Measurements from ENCODE around the gene WWC2.

The WWC2 gene

DNA sequence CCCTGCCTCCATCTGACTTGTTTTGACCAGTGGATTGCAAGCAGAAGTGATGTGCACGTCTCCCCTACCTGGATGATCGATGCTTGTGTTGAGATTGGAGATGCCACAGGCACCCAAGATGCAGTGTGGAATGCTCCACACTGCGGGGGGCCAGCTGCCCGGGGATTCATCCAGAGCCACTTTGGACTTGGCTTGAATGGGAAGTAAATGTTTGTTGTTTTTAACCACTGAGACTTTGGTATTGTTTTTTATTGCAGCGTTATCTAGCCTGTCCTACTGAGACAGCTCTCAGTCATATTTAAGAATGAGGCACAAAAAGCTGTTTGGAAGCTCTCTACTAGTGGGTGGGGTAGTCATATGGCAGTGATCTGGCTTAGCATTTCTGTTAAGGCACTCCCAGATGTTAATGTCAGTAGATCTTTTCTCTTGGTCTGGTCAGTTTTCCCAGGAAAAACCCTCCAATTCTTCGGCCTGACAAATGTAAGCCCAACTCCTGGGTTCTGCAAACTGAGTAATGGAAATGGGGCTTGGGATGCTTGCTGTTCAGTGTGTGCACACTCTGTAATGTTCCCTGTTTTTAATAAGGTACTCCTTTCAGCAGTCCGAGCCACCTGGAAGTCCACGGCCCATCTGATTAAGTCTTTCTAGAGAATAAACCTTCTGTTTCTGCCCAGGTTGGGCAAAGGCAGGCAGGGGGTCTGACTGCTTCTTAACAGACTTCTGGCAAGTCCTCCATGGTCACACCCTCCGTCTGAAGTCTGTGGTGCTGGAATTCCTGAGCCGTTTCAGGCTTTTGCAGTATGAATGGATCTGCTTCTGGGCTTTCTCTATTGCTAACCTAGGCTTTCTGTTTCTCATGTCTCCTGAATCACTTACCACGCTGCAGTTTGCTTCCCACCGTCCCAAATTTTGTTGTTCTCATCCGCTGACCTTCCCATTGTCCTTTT lies 74.8 kb downstream of the WWC2 start (continued):
- TF ChIP-seq ZNF404 (tag by site-specific recombination; IDR thresholded peaks at IDR 0.05) (no peak), ZNF600 (tag by site-specific recombination; IDR thresholded peaks at IDR 0.05) (0 out of 2 replicates have a peak, but pooled peaks have one; percentile 48), ZNF501 (tag by site-specific recombination; IDR thresholded peaks at IDR 0.05) (no peak), ZNF146 (tag by site-specific recombination; IDR thresholded peaks at IDR 0.05) (no peak), ZNF211 (tag by site-specific recombination; IDR thresholded peaks at IDR 0.05; ENCODE audit: low read depth) (no peak), ZNF785 (tag by site-specific recombination; IDR thresholded peaks at IDR 0.05) (no peak), ZFP37 (tag by site-specific recombination; IDR thresholded peaks at IDR 0.05) (no peak), ZNF571 (tag by site-specific recombination; IDR thresholded peaks at IDR 0.05) (no peak), SP3 (tag by site-specific recombination; IDR thresholded peaks at IDR 0.05) (no peak), ZNF391 (tag by site-specific recombination; IDR thresholded peaks at IDR 0.05; ENCODE audit: borderline replicate concordance, low read depth) (no peak), GLIS2 (tag by site-specific recombination; IDR thresholded peaks at IDR 0.05) (no peak), WT1 (tag by site-specific recombination; IDR thresholded peaks at IDR 0.05) (no peak), RBAK (tag by site-specific recombination; IDR thresholded peaks at IDR 0.05) (no peak), ZNF664 (tag by site-specific recombination; IDR thresholded peaks at IDR 0.05) (no peak), ZNF239 (tag by site-specific recombination; IDR thresholded peaks at IDR 0.05) (no peak), ZNF48 (tag by site-specific recombination; IDR thresholded peaks at IDR 0.05) (no peak), ZBTB17 (tag by site-specific recombination; IDR thresholded peaks at IDR 0.05) (peak; percentile 80; the same call in 1 of the 2 replicates), ZNF529 (tag by site-specific recombination; IDR thresholded peaks at IDR 0.05; ENCODE audit: insufficient replicate concordance) (no peak), ZNF133 (tag by site-specific recombination; IDR thresholded peaks at IDR 0.05) (no peak)
- TF ChIP-seq, protein P1, sequence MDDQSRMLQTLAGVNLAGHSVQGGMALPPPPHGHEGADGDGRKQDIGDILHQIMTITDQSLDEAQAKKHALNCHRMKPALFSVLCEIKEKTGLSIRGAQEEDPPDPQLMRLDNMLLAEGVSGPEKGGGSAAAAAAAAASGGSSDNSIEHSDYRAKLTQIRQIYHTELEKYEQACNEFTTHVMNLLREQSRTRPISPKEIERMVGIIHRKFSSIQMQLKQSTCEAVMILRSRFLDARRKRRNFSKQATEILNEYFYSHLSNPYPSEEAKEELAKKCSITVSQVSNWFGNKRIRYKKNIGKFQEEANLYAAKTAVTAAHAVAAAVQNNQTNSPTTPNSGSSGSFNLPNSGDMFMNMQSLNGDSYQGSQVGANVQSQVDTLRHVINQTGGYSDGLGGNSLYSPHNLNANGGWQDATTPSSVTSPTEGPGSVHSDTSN (CRISPR knock-in tag; IDR thresholded peaks at IDR 0.05): no peak
- TF ChIP-seq, protein P2, sequence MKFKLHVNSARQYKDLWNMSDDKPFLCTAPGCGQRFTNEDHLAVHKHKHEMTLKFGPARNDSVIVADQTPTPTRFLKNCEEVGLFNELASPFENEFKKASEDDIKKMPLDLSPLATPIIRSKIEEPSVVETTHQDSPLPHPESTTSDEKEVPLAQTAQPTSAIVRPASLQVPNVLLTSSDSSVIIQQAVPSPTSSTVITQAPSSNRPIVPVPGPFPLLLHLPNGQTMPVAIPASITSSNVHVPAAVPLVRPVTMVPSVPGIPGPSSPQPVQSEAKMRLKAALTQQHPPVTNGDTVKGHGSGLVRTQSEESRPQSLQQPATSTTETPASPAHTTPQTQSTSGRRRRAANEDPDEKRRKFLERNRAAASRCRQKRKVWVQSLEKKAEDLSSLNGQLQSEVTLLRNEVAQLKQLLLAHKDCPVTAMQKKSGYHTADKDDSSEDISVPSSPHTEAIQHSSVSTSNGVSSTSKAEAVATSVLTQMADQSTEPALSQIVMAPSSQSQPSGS (tag by site-specific recombination; IDR thresholded peaks at IDR 0.05; ENCODE audit: low read depth): no peak
- TF ChIP-seq, protein P3, sequence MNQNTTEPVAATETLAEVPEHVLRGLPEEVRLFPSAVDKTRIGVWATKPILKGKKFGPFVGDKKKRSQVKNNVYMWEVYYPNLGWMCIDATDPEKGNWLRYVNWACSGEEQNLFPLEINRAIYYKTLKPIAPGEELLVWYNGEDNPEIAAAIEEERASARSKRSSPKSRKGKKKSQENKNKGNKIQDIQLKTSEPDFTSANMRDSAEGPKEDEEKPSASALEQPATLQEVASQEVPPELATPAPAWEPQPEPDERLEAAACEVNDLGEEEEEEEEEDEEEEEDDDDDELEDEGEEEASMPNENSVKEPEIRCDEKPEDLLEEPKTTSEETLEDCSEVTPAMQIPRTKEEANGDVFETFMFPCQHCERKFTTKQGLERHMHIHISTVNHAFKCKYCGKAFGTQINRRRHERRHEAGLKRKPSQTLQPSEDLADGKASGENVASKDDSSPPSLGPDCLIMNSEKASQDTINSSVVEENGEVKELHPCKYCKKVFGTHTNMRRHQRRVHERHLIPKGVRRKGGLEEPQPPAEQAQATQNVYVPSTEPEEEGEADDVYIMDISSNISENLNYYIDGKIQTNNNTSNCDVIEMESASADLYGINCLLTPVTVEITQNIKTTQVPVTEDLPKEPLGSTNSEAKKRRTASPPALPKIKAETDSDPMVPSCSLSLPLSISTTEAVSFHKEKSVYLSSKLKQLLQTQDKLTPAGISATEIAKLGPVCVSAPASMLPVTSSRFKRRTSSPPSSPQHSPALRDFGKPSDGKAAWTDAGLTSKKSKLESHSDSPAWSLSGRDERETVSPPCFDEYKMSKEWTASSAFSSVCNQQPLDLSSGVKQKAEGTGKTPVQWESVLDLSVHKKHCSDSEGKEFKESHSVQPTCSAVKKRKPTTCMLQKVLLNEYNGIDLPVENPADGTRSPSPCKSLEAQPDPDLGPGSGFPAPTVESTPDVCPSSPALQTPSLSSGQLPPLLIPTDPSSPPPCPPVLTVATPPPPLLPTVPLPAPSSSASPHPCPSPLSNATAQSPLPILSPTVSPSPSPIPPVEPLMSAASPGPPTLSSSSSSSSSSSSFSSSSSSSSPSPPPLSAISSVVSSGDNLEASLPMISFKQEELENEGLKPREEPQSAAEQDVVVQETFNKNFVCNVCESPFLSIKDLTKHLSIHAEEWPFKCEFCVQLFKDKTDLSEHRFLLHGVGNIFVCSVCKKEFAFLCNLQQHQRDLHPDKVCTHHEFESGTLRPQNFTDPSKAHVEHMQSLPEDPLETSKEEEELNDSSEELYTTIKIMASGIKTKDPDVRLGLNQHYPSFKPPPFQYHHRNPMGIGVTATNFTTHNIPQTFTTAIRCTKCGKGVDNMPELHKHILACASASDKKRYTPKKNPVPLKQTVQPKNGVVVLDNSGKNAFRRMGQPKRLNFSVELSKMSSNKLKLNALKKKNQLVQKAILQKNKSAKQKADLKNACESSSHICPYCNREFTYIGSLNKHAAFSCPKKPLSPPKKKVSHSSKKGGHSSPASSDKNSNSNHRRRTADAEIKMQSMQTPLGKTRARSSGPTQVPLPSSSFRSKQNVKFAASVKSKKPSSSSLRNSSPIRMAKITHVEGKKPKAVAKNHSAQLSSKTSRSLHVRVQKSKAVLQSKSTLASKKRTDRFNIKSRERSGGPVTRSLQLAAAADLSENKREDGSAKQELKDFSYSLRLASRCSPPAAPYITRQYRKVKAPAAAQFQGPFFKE (tag by site-specific recombination; IDR thresholded peaks at IDR 0.05; ENCODE audit: borderline replicate concordance): no peak
- TF ChIP-seq, protein P4, sequence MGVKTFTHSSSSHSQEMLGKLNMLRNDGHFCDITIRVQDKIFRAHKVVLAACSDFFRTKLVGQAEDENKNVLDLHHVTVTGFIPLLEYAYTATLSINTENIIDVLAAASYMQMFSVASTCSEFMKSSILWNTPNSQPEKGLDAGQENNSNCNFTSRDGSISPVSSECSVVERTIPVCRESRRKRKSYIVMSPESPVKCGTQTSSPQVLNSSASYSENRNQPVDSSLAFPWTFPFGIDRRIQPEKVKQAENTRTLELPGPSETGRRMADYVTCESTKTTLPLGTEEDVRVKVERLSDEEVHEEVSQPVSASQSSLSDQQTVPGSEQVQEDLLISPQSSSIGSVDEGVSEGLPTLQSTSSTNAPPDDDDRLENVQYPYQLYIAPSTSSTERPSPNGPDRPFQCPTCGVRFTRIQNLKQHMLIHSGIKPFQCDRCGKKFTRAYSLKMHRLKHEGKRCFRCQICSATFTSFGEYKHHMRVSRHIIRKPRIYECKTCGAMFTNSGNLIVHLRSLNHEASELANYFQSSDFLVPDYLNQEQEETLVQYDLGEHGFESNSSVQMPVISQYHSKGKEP (tag by site-specific recombination; IDR thresholded peaks at IDR 0.05): peak; percentile 26; the same call in 1 of the 2 replicates
- TF ChIP-seq, protein P5, sequence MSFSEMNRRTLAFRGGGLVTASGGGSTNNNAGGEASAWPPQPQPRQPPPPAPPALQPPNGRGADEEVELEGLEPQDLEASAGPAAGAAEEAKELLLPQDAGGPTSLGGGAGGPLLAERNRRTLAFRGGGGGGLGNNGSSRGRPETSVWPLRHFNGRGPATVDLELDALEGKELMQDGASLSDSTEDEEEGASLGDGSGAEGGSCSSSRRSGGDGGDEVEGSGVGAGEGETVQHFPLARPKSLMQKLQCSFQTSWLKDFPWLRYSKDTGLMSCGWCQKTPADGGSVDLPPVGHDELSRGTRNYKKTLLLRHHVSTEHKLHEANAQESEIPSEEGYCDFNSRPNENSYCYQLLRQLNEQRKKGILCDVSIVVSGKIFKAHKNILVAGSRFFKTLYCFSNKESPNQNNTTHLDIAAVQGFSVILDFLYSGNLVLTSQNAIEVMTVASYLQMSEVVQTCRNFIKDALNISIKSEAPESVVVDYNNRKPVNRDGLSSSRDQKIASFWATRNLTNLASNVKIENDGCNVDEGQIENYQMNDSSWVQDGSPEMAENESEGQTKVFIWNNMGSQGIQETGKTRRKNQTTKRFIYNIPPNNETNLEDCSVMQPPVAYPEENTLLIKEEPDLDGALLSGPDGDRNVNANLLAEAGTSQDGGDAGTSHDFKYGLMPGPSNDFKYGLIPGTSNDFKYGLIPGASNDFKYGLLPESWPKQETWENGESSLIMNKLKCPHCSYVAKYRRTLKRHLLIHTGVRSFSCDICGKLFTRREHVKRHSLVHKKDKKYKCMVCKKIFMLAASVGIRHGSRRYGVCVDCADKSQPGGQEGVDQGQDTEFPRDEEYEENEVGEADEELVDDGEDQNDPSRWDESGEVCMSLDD (tag by site-specific recombination; IDR thresholded peaks at IDR 0.05): no peak
- TF ChIP-seq, protein P6, sequence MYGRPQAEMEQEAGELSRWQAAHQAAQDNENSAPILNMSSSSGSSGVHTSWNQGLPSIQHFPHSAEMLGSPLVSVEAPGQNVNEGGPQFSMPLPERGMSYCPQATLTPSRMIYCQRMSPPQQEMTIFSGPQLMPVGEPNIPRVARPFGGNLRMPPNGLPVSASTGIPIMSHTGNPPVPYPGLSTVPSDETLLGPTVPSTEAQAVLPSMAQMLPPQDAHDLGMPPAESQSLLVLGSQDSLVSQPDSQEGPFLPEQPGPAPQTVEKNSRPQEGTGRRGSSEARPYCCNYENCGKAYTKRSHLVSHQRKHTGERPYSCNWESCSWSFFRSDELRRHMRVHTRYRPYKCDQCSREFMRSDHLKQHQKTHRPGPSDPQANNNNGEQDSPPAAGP (tag by site-specific recombination; IDR thresholded peaks at IDR 0.05): no peak
